22Rv1 (cell line): ENCODE measurements around the gene PLCB1.

Source experiments
- ZFX ChIP-seq: fragments of 450-650 bp; IDR thresholded peaks from 2 replicates; pipeline ENCODE4 v1.6.1; 2017; ENCODE audit warnings: antibody characterized with exemption, borderline replicate concordance
- TF ChIP-seq, protein P1 (sequence below): fragments of 450-650 bp; IDR thresholded peaks from 2 replicates; pipeline ENCODE4 v1.5.1; 2017; ENCODE audit warnings: mild to moderate bottlenecking

DNA sequence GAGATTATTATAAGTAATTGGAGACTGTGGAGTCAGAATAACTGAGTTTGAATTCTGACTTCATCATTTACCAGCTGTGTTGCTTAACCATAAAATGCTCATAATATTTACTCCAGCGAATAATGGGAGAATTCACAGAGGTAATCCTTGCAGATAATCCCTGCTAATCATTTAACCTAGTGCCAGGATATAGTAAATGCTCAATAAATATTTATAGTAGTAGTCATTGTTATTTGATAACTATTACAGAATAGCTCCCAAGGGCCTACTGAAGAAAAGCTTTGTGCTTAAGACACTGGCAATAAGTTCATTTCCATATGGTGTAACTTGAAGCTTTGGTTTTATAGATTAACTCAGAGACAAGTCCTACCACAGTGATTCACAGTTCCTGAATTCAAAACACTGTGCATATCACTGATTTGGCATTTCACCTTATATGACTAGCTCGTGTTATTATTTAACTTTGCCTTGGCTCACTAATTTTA lies 728.0 kb downstream of the PLCB1 start:
- TF ChIP-seq, protein P1, sequence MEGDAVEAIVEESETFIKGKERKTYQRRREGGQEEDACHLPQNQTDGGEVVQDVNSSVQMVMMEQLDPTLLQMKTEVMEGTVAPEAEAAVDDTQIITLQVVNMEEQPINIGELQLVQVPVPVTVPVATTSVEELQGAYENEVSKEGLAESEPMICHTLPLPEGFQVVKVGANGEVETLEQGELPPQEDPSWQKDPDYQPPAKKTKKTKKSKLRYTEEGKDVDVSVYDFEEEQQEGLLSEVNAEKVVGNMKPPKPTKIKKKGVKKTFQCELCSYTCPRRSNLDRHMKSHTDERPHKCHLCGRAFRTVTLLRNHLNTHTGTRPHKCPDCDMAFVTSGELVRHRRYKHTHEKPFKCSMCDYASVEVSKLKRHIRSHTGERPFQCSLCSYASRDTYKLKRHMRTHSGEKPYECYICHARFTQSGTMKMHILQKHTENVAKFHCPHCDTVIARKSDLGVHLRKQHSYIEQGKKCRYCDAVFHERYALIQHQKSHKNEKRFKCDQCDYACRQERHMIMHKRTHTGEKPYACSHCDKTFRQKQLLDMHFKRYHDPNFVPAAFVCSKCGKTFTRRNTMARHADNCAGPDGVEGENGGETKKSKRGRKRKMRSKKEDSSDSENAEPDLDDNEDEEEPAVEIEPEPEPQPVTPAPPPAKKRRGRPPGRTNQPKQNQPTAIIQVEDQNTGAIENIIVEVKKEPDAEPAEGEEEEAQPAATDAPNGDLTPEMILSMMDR = no peak
- TF ChIP-seq ZFX = no peak
